ENCODE results near the gene OPCML. TPM values are rescaled to one million over a fixed set of nuclear protein-coding genes. Genes with fewer than 3 reads are reported as not detected.

OPCML gene
- total RNA-seq, 1 experiment from 2014 or later, result 0.94 TPM

DNA sequence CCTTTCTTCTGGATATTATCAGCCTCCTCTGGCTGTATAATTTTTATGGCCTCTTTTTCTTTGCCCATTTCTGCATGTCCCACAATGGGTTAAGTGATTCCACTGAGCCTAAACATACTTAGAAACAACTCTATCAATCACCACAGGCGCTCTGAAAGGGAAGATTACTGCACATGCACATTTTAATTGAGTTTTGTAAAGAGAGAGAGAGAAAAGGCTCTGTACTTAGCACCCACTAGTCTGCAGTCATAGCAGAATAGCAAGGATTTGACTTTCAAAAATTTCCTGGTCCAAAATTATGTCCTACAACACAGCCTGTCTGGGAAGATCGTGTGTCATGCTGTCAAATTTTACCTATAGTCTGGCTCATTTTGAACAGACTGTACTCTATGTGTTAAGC, 758.5 kb downstream of the OPCML start:
- no peak overlapping the region for H3K4me3 Mint-ChIP-seq
- H3K27me3 ChIP-seq (ENCODE audit: insufficient read depth, low read length), result no peaks in the 10 kb centered on the region
- no peak overlapping the region for H3T11ph ChIP-seq (ENCODE audit: low read length)
- H3K4me1 Mint-ChIP-seq, result peaks cover 55 to 65% of the 10 kb centered on the region in 2 experiments
- no peaks in the 10 kb centered on the region for H3K79me1 ChIP-seq (ENCODE audit: insufficient read depth, low read depth, low read length, poor library complexity, severe bottlenecking)
- H2BK5ac ChIP-seq (ENCODE audit: insufficient read length, low read length), result no peak overlapping the region
- no peak overlapping the region for H3K14ac ChIP-seq (ENCODE audit: insufficient read depth, low read length)
- H3K9me3 Mint-ChIP-seq, result no peaks in the 10 kb centered on the region; a peak in 1 of 5 replicates
- no peak overlapping the region for H3K9ac ChIP-seq (ENCODE audit: extremely low read depth, insufficient read length, low read length)
- H3K4ac ChIP-seq (ENCODE audit: low read depth, low read length), result no peak overlapping the region
- H2AK5ac ChIP-seq (ENCODE audit: insufficient read length, low read length), result no peak overlapping the region
- H3K36me3 Mint-ChIP-seq (ENCODE audit: insufficient read depth in 1 of 3, low read depth in 3 of 3), result no peaks in the 10 kb centered on the region; a peak in 1 of 7 replicates
- H4K5ac ChIP-seq (ENCODE audit: insufficient read length, low read depth, low read length), result no peak overlapping the region
- H4K20me1 ChIP-seq (ENCODE audit: control insufficient read depth, insufficient read depth, insufficient read length), result no peaks in the 10 kb centered on the region
- H3K27ac Mint-ChIP-seq, result no peak overlapping the region
- no peak for DNase-seq
- no peak overlapping the region for H4K91ac ChIP-seq (ENCODE audit: insufficient read length, low read depth, low read length)
- TF ChIP-seq, protein P1, sequence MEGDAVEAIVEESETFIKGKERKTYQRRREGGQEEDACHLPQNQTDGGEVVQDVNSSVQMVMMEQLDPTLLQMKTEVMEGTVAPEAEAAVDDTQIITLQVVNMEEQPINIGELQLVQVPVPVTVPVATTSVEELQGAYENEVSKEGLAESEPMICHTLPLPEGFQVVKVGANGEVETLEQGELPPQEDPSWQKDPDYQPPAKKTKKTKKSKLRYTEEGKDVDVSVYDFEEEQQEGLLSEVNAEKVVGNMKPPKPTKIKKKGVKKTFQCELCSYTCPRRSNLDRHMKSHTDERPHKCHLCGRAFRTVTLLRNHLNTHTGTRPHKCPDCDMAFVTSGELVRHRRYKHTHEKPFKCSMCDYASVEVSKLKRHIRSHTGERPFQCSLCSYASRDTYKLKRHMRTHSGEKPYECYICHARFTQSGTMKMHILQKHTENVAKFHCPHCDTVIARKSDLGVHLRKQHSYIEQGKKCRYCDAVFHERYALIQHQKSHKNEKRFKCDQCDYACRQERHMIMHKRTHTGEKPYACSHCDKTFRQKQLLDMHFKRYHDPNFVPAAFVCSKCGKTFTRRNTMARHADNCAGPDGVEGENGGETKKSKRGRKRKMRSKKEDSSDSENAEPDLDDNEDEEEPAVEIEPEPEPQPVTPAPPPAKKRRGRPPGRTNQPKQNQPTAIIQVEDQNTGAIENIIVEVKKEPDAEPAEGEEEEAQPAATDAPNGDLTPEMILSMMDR (conservative IDR thresholded peaks at IDR 0.05), result no peak
- H3K18ac ChIP-seq (ENCODE audit: insufficient read length, low read depth, low read length), result no peak overlapping the region
- no peak overlapping the region for H2BK20ac ChIP-seq (ENCODE audit: low read depth, low read length, poor library complexity, severe bottlenecking)
- H3K27me3 Mint-ChIP-seq (ENCODE audit: low read depth), result no peaks in the 10 kb centered on the region; the same call in 1 of the 2 replicates
- H3K9me3 ChIP-seq (ENCODE audit: control insufficient read depth, low read depth, low read length), result no peaks in the 10 kb centered on the region
- no peak overlapping the region for H3K23ac ChIP-seq (ENCODE audit: insufficient read length, low read depth, low read length)
- WGBS (ENCODE audit: extremely low coverage, insufficient read length, low lambda C conversion rate), result no CpG with 5 or more reads among the region's 2 CpGs
- no peak overlapping the region for H2BK15ac ChIP-seq (ENCODE audit: low read depth, low read length)
- H3K79me2 ChIP-seq (ENCODE audit: insufficient read depth, low read length), result no peaks in the 10 kb centered on the region
- H3K23me2 ChIP-seq (ENCODE audit: insufficient read length, low read depth, low read length, poor library complexity, severe bottlenecking), result no peaks in the 10 kb centered on the region
- no peak overlapping the region for H3K27ac ChIP-seq (ENCODE audit: insufficient read length, low read depth, low read length)
- no peak overlapping the region for H3K4me2 ChIP-seq (ENCODE audit: insufficient read depth, insufficient read length, low read length)
- no peak overlapping the region for H4K8ac ChIP-seq (replicated peaks; ENCODE audit: insufficient read length, low read depth, low read length)
- H3K4me1 ChIP-seq (ENCODE audit: insufficient read depth, low read length), result no peaks in the 10 kb centered on the region
- no peak overlapping the region for H2BK120ac ChIP-seq (ENCODE audit: low read depth, low read length, poor library complexity, severe bottlenecking)
- H2BK12ac ChIP-seq (ENCODE audit: insufficient read length, low read depth, low read length), result no peak overlapping the region
- no peak overlapping the region for H3K56ac ChIP-seq (ENCODE audit: insufficient read length, low read depth, low read length)
- H2AFZ ChIP-seq (ENCODE audit: low read length), result no peak overlapping the region

Measured in H9 (cell line).